NCI-H2029 treated with DMSO at 0.1 percent for 48 hours (cell line): ENCODE results near the gene DTNB.
A peak's percentile ranks its signal among the peaks of the same experiment; 100 is the strongest.
"Not testable (repeated sequence)": the region's sequence is repeated elsewhere in the genome, so short reads cannot be mapped to it uniquely, and the experiment has no call there.

Experiments
- DNase-seq: peaks from one replicate; lab custom pipeline; 2025; lab: John Stamatoyannopoulos, UW

Gene DTNB

GRCh38 chr2:25418944-25419677 is 254.3 kb downstream of the DTNB start:
- no peak for DNase-seq

- no peak for DNase-seq
Measured at GRCh38 chr2:25417715-25418369, 255.5 kb downstream of the DTNB start.

- no peak for DNase-seq
Measured at GRCh38 chr2:25416674-25417073, 256.7 kb downstream of the DTNB start.

- no peak for DNase-seq
Measured at GRCh38 chr2:25414781-25415180, 258.6 kb downstream of the DTNB start.

GRCh38 chr2:25413409-25413808 is 260.0 kb downstream of the DTNB start:
- DNase-seq: not testable (repeated sequence)

- DNase-seq: no peak
Measured at GRCh38 chr2:25411753-25412152, 261.6 kb downstream of the DTNB start.

- DNase-seq: no peak
Measured at GRCh38 chr2:25411281-25411680, 262.1 kb downstream of the DTNB start.

GRCh38 chr2:25410370-25410769 is 263.0 kb downstream of the DTNB start:
- DNase-seq: no peak

- DNase-seq: no peak
Measured at GRCh38 chr2:25409468-25409867, 263.9 kb downstream of the DTNB start.

GRCh38 chr2:25409044-25409443 is 264.3 kb downstream of the DTNB start:
- DNase-seq: no peak

GRCh38 chr2:25405611-25406295 is 267.6 kb downstream of the DTNB start:
- no peak for DNase-seq

- not testable (repeated sequence) for DNase-seq
Measured at GRCh38 chr2:25403120-25403760, 270.1 kb downstream of the DTNB start.

GRCh38 chr2:25402477-25402876 is 270.9 kb downstream of the DTNB start:
- no peak for DNase-seq

GRCh38 chr2:25401307-25402026 is 271.9 kb downstream of the DTNB start:
- DNase-seq: peak; percentile 9

- DNase-seq: no peak
Measured at GRCh38 chr2:25400576-25401216, 272.7 kb downstream of the DTNB start.

- no peak for DNase-seq
Measured at GRCh38 chr2:25400169-25400568, 273.2 kb downstream of the DTNB start.

- no peak for DNase-seq
Measured at GRCh38 chr2:25398534-25398933, 274.8 kb downstream of the DTNB start.

- no peak for DNase-seq
Measured at GRCh38 chr2:25397777-25398176, 275.6 kb downstream of the DTNB start.

- DNase-seq: no peak
Measured at GRCh38 chr2:25389161-25389560, 284.2 kb downstream of the DTNB start.

- DNase-seq: no peak
Measured at GRCh38 chr2:25388491-25388890, 284.9 kb downstream of the DTNB start.

GRCh38 chr2:25387876-25388449 is 285.4 kb downstream of the DTNB start:
- no peak for DNase-seq
